HCT116 (cell line): ENCODE data around the gene ATF7IP.

Source experiments
- CBX3 ChIP-seq: IDR thresholded peaks from 2 replicates; pipeline ENCODE4 v1.6.1; 2012; ENCODE audit warnings: low read depth
- CEBPB ChIP-seq: IDR thresholded peaks from 2 replicates; pipeline ENCODE4 v1.6.1; 2012; ENCODE audit warnings: low read depth
- CTCF ChIP-seq, 3 experiments: fragments of 200-600 bp in 1 of 3; sonication (generic) in 1 of 3; IDR thresholded peaks in 2 of 3; conservative IDR thresholded peaks in 1 of 3; 2 replicates each; pipeline ENCODE4 v1.5.1; 2012 to 2017; ENCODE audit warnings: low read depth in 2 of 3, low read length in 2 of 3, antibody characterized with exemption in 1 of 3, borderline replicate concordance in 1 of 3, control low read depth in 1 of 3, mild to moderate bottlenecking in 1 of 3, mixed read lengths in 1 of 3, mixed run types in 1 of 3, moderate library complexity in 1 of 3; ENCODE audit not compliant: insufficient read depth in 1 of 3
- MAX ChIP-seq: IDR thresholded peaks from 2 replicates; pipeline ENCODE4 v1.6.1; 2012
- POLR2A ChIP-seq: IDR thresholded peaks from 2 replicates; pipeline ENCODE4 v1.7.0; 2011; ENCODE audit warnings: borderline replicate concordance; ENCODE audit not compliant: insufficient read depth, insufficient read length; ENCODE audit errors: extremely low read depth
- POLR2AphosphoS5 ChIP-seq: IDR thresholded peaks from 2 replicates; pipeline ENCODE4 v1.6.1; 2011; ENCODE audit warnings: mild to moderate bottlenecking, low read depth, low read length, moderate library complexity
- ZBTB33 ChIP-seq: IDR thresholded peaks from 2 replicates; pipeline ENCODE4 v1.6.1; 2011; ENCODE audit warnings: mild to moderate bottlenecking, low read length, moderate library complexity; ENCODE audit not compliant: insufficient replicate concordance; ENCODE audit errors: extremely low read depth

- TF ChIP-seq CTCF (IDR thresholded peaks at IDR 0.05 in 2 of 3, conservative IDR thresholded peaks at IDR 0.05 in 1 of 3; ENCODE audit: borderline replicate concordance in 1 of 3, insufficient read depth in 1 of 3, low read depth in 2 of 3, low read length in 2 of 3) = no peak
- TF ChIP-seq CEBPB = no peak
- TF ChIP-seq CBX3 = no peak
- no peak for TF ChIP-seq POLR2AphosphoS5
- TF ChIP-seq POLR2A = no peak
- no peak for TF ChIP-seq ZBTB33
- TF ChIP-seq MAX = no peak
Measured at GRCh38 chr12:14390870-14391530, 25.5 kb downstream of the ATF7IP start.
